ENCODE measurements around the gene SUSD2. TPM values are rescaled to one million over a fixed set of nuclear protein-coding genes. Genes with fewer than 3 reads are reported as not detected.

Gene SUSD2
- total and polyA plus RNA-seq, 2 of the 8 experiments (the other 6 are each of a cell fraction or from before 2014, with no cell fraction given): 2.0 to 4.8 TPM

- no peak overlapping the region for H4K91ac ChIP-seq (replicated peaks; ENCODE audit: insufficient read length, low read length)
- 89% methylated on average over 8 of the region's 9 CpGs; no CpG with 5 or more reads in 1 of the 2 experiments for WGBS, 2 experiments (ENCODE audit: extremely low coverage in 1 of 2, insufficient coverage in 1 of 2, insufficient read length in 1 of 2, insufficient replicate concordance in 2 of 2, low coverage in 1 of 2, low lambda C conversion rate in 2 of 2, missing lambda C conversion rate in 1 of 2)
- peaks cover 0 to 5% (median 4%) of the 10 kb centered on the region in 4 experiments; a peak in 3 of 7 replicates for H3K4me1 ChIP-seq (replicated peaks in 1 of 4; ENCODE audit: control insufficient read depth in 3 of 4, insufficient read depth in 4 of 4, low read length in 3 of 4)
- no peak overlapping the region for H4K5ac ChIP-seq (ENCODE audit: insufficient read length, low read depth, low read length)
- H3K18ac ChIP-seq (ENCODE audit: extremely low read depth, low read length): no peak overlapping the region
- no peaks in the 10 kb centered on the region; a peak in 2 of 7 replicates for H3K27me3 ChIP-seq (replicated peaks in 1 of 4; ENCODE audit: control insufficient read depth in 3 of 4, extremely low read depth in 1 of 4, insufficient read depth in 3 of 4, low read length in 3 of 4)
- no peaks in the 10 kb centered on the region for H3K79me1 ChIP-seq (ENCODE audit: low read depth, low read length)
- H2AFZ ChIP-seq (ENCODE audit: low read length): no peak overlapping the region
- H3K4ac ChIP-seq (replicated peaks; ENCODE audit: insufficient read length, low read depth, low read length): no peak overlapping the region
- no peaks in the 10 kb centered on the region for H3K23me2 ChIP-seq (ENCODE audit: low read depth, low read length)
- H3K14ac ChIP-seq (ENCODE audit: insufficient read length): no peak overlapping the region
- H2BK120ac ChIP-seq (replicated peaks; ENCODE audit: low read depth, low read length): no peak overlapping the region
- FAIRE-seq: no peak
- no peak overlapping the region for H2BK20ac ChIP-seq (ENCODE audit: low read length)
- CTCF ChIA-PET (ENCODE audit: partially characterized antibody): interaction anchor here (0.8 to 6.9 kb wide), 21 partner anchors 8 to 170 kb away, joined by 3 to 96 read pairs (median 5); partner anchors contain the start of gene GGT5
- H3K56ac ChIP-seq (replicated peaks; ENCODE audit: insufficient read length, low read depth, low read length): no peak overlapping the region
- H2BK12ac ChIP-seq (ENCODE audit: low read depth, low read length): no peak overlapping the region
- H3K23ac ChIP-seq (ENCODE audit: insufficient read length): no peak overlapping the region
- H4K8ac ChIP-seq (ENCODE audit: extremely low read depth, insufficient read depth, low read length): peak overlapping the region; percentile 62; the same call in 1 of the 2 replicates
- no peak overlapping the region for H3K9ac ChIP-seq (replicated peaks in 1 of 4; ENCODE audit: extremely low read depth in 1 of 4, low read depth in 3 of 4, low read length in 3 of 4)
- H3K4me2 ChIP-seq (ENCODE audit: insufficient read depth in 1 of 2, low read depth in 2 of 2, low read length in 2 of 2): no peak overlapping the region
- no peak overlapping the region for H2AK5ac ChIP-seq (ENCODE audit: low read depth, low read length)
- no peak overlapping the region for H3K4me3 ChIP-seq (ENCODE audit: extremely low read depth in 1 of 4, insufficient read depth in 2 of 4, low read depth in 3 of 4, low read length in 4 of 4)
- no peak for TF ChIP-seq HDAC2 (IDR thresholded peaks at IDR 0.05; ENCODE audit: borderline replicate concordance in 1 of 2, low read depth in 2 of 2, low read length in 2 of 2)
- TF ChIP-seq CBX5 (IDR thresholded peaks at IDR 0.05; ENCODE audit: low read depth, low read length): no peak
- no peak for TF ChIP-seq BCL11A (IDR thresholded peaks at IDR 0.05; ENCODE audit: low read depth in 2 of 2, low read length in 2 of 2)
- no peak for TF ChIP-seq SAP30 (IDR thresholded peaks at IDR 0.05; ENCODE audit: insufficient read depth, insufficient replicate concordance, low read length)
- no peak for TF ChIP-seq KDM4A (IDR thresholded peaks at IDR 0.05; ENCODE audit: low read depth, low read length, severe bottlenecking)
- no peak for TF ChIP-seq CTBP2 (IDR thresholded peaks at IDR 0.05; ENCODE audit: borderline replicate concordance, insufficient read depth, insufficient read length, low read length)
- no peak for TF ChIP-seq SIRT6 (IDR thresholded peaks at IDR 0.05; ENCODE audit: low read length)
- POLR2A ChIA-PET (ENCODE audit: partially characterized antibody): no interaction called here
- no peaks in the 10 kb centered on the region for H3K9me3 ChIP-seq (ENCODE audit: insufficient read depth in 2 of 2, low read depth in 1 of 2, low read length in 1 of 2)
- H2BK15ac ChIP-seq (ENCODE audit: low read length): 0 out of 2 replicates have a peak overlapping the region, but pooled peaks have one; percentile 61
- DNase-seq (ENCODE audit: low read depth in 1 of 2, low spot score in 2 of 2): no peak
- H3K27ac ChIP-seq (ENCODE audit: low read depth, low read length): no peak overlapping the region
- no peaks in the 10 kb centered on the region for H3K79me2 ChIP-seq (ENCODE audit: control insufficient read depth in 1 of 2, insufficient read depth in 2 of 2, low read length in 2 of 2)
- no peaks in the 10 kb centered on the region for H3K36me3 ChIP-seq (ENCODE audit: control insufficient read depth in 2 of 4, insufficient read depth in 4 of 4, low read length in 3 of 4)
- H2BK5ac ChIP-seq (ENCODE audit: low read depth, low read length): no peak overlapping the region
- H4K20me1 ChIP-seq (replicated peaks in 1 of 2; ENCODE audit: control insufficient read depth in 1 of 2, insufficient read depth in 2 of 2, low read length in 2 of 2): no peaks in the 10 kb centered on the region
These were observed 50.4 kb downstream of the SUSD2 start for GRCh38 chr22:24231706-24232105.
